Ishikawa (cell line): ENCODE data around the gene ITPR2.

Experiments used
- CEBPB ChIP-seq: IDR thresholded peaks from 2 replicates; pipeline ENCODE4 v1.6.1; 2012
- EGR1 ChIP-seq: IDR thresholded peaks from 2 replicates; pipeline ENCODE4 v1.6.1; 2012
- EP300 ChIP-seq: IDR thresholded peaks from 2 replicates; pipeline ENCODE4 v1.6.1; 2012; ENCODE audit warnings: borderline replicate concordance
- FOXM1 ChIP-seq: IDR thresholded peaks from 2 replicates; pipeline ENCODE4 v1.6.1; 2012; ENCODE audit warnings: low read depth, borderline replicate concordance
- TAF1 ChIP-seq: IDR thresholded peaks from 2 replicates; pipeline ENCODE4 v1.6.1; 2012; ENCODE audit warnings: low read depth, mild to moderate bottlenecking
- TCF12 ChIP-seq: IDR thresholded peaks from 2 replicates; pipeline ENCODE4 v1.6.1; 2012; ENCODE audit warnings: low read depth
- TEAD4 ChIP-seq: IDR thresholded peaks from 2 replicates; pipeline ENCODE4 v1.6.1; 2012
- ZBTB7A ChIP-seq: IDR thresholded peaks from 2 replicates; pipeline ENCODE4 v1.6.1; 2012; ENCODE audit warnings: low read depth
- TF ChIP-seq, protein P1 (sequence below): IDR thresholded peaks from 2 replicates; pipeline ENCODE4 v1.6.1; 2012; ENCODE audit warnings: low read depth, mild to moderate bottlenecking
- TF ChIP-seq, protein P2 (sequence below): IDR thresholded peaks from 2 replicates; pipeline ENCODE4 v1.6.1; 2012
- TF ChIP-seq, protein P3 (sequence below): IDR thresholded peaks from 2 replicates; pipeline ENCODE4 v1.6.1; 2012

DNA sequence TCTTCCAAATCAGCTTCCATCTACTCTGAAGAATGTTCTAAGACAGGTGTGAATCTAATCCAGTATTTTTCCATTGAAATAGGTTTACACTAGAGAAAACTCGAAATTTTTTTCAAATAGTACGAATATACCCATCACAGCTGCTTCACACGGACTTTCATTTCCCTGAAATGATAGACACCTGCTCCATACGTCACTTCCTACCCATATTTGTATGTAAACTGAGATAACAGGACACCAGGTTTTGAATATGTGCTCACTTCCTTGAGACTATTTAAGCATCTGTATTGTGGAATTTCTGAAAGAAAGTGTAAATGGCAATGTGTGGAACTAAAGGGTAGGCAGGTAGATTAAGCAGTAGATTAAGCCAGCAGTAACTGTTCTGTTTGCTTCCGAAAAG lies 13.4 kb upstream of the ITPR2 start:
- TF ChIP-seq, protein P1, sequence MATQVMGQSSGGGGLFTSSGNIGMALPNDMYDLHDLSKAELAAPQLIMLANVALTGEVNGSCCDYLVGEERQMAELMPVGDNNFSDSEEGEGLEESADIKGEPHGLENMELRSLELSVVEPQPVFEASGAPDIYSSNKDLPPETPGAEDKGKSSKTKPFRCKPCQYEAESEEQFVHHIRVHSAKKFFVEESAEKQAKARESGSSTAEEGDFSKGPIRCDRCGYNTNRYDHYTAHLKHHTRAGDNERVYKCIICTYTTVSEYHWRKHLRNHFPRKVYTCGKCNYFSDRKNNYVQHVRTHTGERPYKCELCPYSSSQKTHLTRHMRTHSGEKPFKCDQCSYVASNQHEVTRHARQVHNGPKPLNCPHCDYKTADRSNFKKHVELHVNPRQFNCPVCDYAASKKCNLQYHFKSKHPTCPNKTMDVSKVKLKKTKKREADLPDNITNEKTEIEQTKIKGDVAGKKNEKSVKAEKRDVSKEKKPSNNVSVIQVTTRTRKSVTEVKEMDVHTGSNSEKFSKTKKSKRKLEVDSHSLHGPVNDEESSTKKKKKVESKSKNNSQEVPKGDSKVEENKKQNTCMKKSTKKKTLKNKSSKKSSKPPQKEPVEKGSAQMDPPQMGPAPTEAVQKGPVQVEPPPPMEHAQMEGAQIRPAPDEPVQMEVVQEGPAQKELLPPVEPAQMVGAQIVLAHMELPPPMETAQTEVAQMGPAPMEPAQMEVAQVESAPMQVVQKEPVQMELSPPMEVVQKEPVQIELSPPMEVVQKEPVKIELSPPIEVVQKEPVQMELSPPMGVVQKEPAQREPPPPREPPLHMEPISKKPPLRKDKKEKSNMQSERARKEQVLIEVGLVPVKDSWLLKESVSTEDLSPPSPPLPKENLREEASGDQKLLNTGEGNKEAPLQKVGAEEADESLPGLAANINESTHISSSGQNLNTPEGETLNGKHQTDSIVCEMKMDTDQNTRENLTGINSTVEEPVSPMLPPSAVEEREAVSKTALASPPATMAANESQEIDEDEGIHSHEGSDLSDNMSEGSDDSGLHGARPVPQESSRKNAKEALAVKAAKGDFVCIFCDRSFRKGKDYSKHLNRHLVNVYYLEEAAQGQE = no peak
- TF ChIP-seq, protein P2, sequence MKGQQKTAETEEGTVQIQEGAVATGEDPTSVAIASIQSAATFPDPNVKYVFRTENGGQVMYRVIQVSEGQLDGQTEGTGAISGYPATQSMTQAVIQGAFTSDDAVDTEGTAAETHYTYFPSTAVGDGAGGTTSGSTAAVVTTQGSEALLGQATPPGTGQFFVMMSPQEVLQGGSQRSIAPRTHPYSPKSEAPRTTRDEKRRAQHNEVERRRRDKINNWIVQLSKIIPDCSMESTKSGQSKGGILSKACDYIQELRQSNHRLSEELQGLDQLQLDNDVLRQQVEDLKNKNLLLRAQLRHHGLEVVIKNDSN = no peak
- TF ChIP-seq CEBPB (no peak), EP300 (no peak), FOXM1 (no peak), TAF1 (no peak), TEAD4 (no peak), TCF12 (no peak), EGR1 (no peak), ZBTB7A (no peak)
- TF ChIP-seq, protein P3, sequence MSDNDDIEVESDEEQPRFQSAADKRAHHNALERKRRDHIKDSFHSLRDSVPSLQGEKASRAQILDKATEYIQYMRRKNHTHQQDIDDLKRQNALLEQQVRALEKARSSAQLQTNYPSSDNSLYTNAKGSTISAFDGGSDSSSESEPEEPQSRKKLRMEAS = no peak
